SK-MEL-5 (cell line): ENCODE measurements around the gene RAPGEF1. TPM values are rescaled to one million over a fixed set of nuclear protein-coding genes. Genes with fewer than 3 reads are reported as not detected.
A peak's percentile ranks its signal among the peaks of the same experiment; 100 is the strongest.

Source experiments
- DNase-seq: peaks from one replicate; pipeline ENCODE4 v3.0.0-alpha.2; 2016; ENCODE audit warnings: low read depth, low spot score
- in situ Hi-C: cut with HindIII; loops from 2 replicates; pipeline ENCODE4 v1.10.0; 2016; ENCODE audit warnings: low sequenced_read_pairs, high pct_unique_total_duplicates, low pct_unique_long_range_greater_than_20kb
- total RNA-seq: library from RNA; depleted of rRNA; stranded (reverse); fragments of >200 nt; shearing (Covaris generic); gene quantifications from 2 replicates; pipeline ENCODE4 v1.2.3, GENCODE V29; 2014

RAPGEF1 gene
- total RNA-seq, 1 experiment from 2014 or later = 34.2 TPM

DNA sequence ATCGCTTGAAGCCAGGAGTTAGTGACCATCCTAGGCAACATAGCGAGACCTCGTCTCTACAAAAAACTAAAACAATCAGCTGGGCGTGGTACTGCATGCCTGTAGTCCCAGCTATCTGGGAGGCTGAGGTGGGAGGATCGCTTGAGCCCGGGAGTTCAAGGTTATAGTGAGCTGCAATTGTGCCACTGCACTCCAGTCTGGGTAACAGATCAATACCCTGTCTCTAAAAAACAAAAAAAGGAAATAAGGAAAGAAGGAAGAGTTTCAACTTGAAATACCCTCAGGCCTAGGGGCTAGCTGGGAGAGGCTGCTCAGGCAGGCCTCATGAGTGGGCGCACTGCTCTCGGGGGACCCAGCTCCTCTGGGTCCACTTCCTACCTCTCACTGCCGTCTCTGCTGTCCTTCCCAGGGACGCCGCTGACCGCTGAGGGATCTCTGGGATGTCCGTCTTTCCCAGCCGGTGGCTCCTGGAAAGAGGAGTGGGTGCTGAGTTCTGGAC lies 138.1 kb downstream of the RAPGEF1 start:
- in situ Hi-C loops = loop anchor here (25.0 kb wide), 1 partner anchor 111 kb away; no protein-coding TSS in a partner anchor

GRCh38 chr9:131598121-131598520 lies 141.8 kb downstream of the RAPGEF1 start:
- in situ Hi-C loops = no loop called here
- DNase-seq = no peak

More for the DNA sequence above, 138.1 kb downstream of the RAPGEF1 start:
- DNase-seq = no peak

DNA sequence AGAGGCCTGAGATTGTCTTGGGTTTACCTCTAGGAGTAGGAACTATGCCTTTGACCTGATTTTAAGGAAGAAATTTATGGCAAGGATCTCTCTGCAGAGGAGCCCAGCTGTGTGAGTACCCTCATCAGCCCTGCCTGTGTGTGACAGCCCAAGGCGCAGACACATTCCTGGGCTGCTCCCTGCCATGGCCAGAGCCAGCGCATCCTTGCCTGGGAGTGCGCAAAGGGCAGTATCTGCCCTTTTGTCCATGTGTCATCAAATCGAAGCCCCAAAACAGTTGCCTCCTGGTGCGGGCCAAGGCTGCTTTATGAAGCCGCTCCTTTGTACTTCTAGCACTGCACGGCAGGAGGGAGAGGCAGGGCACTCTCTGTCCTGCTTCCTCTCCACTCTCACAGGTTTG lies 142.6 kb downstream of the RAPGEF1 start:
- in situ Hi-C loops = no loop called here
- DNase-seq = no peak

- in situ Hi-C loops = no loop called here
- DNase-seq = no peak
Observed at GRCh38 chr9:131596430-131596743, 143.5 kb downstream of the RAPGEF1 start.

DNA sequence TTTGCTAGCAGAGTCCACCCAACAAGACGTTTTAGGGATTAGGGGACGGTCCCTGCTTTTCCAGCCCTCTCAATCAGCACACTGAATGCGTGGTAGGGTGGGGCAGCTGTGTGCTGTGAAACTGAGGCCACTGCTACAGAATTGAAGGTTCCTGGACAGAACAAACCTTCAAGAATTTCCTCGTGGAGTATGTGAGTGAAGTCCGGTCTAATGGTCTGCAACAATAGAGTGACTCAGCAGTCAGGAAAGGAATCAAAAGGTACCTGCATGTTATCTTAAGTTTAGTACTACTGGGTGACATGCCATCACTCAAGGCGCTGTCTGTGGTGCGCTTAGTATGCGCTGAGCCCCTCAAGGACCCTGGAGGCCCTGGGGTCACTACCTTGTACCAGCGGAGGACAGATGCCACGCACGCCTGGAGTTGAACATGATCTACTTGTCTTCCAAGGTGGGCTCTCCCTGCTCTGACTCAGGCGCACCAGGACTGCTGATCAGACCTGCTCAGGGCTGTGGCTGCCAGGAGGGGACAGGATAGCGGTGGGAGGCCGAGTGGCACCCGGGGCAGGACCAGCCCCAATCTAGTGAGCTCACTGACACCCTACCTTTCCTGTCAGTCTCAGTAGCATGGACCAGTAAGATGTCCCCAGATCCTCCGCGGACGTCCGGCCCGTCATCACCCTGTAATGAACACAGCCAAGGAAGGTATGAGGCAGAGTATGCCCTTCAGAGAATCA lies 144.0 kb downstream of the RAPGEF1 start:
- no peak for DNase-seq
- in situ Hi-C loops = no loop called here

- DNase-seq = no peak
- in situ Hi-C loops = no loop called here
Observed at GRCh38 chr9:131594906-131595665, 144.8 kb downstream of the RAPGEF1 start.

GRCh38 chr9:131593936-131594665 lies 145.8 kb downstream of the RAPGEF1 start:
- in situ Hi-C loops = no loop called here
- no peak for DNase-seq

DNA sequence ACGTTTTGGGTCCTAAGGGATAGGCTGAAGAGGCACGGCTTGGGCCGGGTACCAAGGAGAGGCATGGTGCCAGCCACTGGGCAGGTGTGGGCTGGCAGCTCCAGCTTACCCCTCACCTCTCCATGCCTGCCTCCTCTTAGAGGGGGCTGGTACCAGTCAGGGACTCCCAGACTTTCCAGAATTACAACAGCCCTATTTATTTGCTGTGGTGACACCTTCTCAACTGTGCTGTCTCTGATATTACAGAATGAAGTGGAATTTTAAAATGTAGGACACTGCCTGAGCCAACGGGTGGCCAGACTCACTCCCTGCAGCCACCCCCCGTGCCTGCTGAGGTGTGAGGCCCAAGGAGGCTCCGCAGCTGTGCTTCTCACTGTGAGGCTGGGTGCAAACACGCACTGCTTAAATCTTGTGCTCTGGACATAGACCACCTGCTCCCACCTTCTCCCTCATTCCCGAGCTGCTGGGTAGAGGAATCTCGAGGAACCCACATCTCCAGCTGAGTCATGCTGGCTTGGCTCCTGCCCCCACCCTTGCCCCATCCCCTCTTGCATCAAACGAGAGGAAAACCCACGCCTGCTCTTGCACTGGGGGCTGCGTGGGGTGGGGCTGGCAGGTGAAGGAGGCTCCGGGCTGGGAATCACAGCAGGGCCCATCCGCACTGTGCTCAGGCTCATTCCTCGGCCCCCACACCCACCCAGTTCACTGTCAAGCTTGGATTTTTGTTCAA lies 146.6 kb downstream of the RAPGEF1 start:
- no peak for DNase-seq
- in situ Hi-C loops = no loop called here

- no peak for DNase-seq
- in situ Hi-C loops = no loop called here
Observed at GRCh38 chr9:131591845-131592208, 148.0 kb downstream of the RAPGEF1 start.

DNA sequence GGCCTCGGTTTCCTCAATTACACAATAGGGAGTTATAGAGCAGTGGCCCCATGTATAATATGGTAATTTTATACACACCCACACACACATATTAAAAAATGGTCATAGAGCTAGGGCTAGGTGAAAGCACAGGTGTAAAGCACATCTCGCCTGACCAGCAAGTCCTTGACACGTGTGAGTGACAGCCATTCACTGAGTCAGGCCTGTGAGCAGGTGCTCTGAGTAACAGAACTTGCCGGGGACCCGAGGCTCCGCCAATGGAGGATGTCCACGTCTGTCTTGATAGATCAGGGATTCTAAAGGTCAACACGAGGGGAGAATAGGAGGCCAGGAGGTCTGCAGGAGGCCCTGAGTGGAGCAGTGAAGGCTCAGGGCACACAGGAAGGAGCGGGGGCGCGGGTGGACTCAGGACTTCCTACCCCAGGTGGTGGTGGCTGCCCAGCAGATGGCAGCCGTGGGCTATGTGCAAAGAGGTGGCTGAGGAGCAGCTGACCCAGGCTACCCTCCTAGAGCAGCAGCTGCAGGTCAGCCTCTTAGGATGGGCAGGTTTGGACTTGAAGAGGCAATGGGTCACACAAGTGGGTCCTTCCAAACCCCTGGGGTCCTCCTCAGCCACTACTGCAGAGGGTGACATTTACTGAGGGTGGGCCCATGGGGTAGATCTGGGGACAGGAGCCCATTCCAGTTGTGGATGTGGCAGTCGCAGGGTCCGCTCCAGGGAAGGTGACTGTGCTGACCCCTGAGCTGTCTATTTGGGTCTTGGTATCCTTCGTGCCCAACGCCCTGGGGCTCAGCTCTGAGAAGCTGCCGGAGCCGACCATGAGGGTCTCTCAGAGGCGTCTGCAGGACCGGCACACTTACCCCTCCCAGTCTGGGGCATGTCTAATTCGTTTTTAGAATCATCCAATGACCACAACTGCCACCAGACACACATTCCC lies 148.7 kb downstream of the RAPGEF1 start:
- DNase-seq = peak; percentile 86
- in situ Hi-C loops = no loop called here

- in situ Hi-C loops = no loop called here
- no peak for DNase-seq
Observed at GRCh38 chr9:131590449-131590848, 149.4 kb downstream of the RAPGEF1 start.

- in situ Hi-C loops = no loop called here
- DNase-seq = no peak
Observed at GRCh38 chr9:131589993-131590392, 149.9 kb downstream of the RAPGEF1 start.

- in situ Hi-C loops = no loop called here
- DNase-seq = no peak
Observed at GRCh38 chr9:131589124-131589711, 150.7 kb downstream of the RAPGEF1 start.

GRCh38 chr9:131588396-131588795 lies 151.5 kb downstream of the RAPGEF1 start:
- DNase-seq = no peak
- in situ Hi-C loops = no loop called here

DNA sequence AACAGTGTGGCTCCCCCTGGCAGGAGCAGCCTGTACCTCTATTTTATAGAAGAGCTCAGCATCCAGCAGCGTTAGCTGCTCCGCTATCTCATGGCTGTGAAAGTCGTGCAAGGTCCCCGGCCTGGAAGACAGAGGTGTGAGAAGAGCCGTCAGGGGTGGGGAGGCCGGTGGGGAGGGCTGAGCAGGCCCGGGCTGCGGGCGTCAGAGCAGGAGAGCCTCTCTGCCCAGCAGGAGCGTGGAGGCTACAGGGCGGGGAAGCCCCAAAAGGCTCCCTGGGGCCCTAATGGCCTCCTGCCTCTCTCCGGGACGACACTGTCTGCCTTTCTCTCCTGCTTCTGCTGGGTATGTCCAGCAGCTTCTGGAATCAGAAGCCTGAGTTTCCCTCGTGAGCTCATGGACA lies 152.0 kb downstream of the RAPGEF1 start:
- no peak for DNase-seq
- in situ Hi-C loops = no loop called here

DNA sequence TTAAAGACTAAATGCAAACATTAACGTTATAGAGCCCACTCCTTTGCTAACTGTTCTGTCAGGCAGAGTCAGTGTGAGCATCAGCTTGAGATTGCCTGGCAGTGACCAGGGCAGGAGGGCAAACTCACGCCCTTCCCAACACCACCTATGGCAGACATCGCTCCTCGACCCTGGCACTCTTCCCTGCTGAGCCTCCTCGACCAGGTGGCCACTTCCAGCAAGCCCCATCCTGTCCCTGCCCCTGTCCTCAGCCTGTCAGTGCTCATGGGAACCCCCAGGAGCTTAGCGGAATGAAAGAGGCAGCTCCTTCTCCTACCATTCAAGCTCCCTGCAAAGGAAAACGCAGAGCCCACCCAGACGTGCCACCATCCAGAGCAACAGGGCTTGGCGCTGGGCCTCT lies 152.5 kb downstream of the RAPGEF1 start:
- no peak for DNase-seq
- in situ Hi-C loops = no loop called here
